NB4 (cell line): Measurements from ENCODE around the gene SYT2.

Experiments
- MYC ChIP-seq: IDR thresholded peaks from 2 replicates; pipeline ENCODE4 v1.6.1; 2011; ENCODE audit warnings: low read depth, low read length
- POLR2A ChIP-seq: IDR thresholded peaks from 2 replicates; pipeline ENCODE4 v1.6.1; 2011; ENCODE audit warnings: mild to moderate bottlenecking; ENCODE audit not compliant: insufficient read length; ENCODE audit errors: extremely low read depth
- TF ChIP-seq, protein P1 (sequence below): IDR thresholded peaks from one replicate; pipeline ENCODE4 v1.5.1; 2012; ENCODE audit warnings: low read depth, low read length

DNA sequence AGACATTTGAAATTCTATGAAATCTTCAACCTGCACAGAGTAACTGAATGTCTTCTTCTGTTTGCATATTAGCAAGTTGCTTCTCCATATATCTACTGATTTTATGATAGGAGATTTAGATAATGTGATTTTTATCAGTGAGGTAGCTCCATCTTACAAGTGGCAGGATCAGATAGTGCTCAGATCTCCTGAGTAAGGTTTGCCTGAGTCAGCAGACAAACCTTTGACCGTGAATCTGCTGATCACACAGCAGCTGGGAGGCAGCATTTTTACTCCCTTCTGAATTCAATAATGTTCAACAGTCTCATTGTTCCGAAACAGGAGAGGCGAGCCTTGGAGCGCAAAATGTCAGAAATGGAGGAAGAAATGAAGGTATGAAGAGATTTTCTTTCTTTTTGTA lies 141.4 kb downstream of the SYT2 start:
- TF ChIP-seq, protein P1, sequence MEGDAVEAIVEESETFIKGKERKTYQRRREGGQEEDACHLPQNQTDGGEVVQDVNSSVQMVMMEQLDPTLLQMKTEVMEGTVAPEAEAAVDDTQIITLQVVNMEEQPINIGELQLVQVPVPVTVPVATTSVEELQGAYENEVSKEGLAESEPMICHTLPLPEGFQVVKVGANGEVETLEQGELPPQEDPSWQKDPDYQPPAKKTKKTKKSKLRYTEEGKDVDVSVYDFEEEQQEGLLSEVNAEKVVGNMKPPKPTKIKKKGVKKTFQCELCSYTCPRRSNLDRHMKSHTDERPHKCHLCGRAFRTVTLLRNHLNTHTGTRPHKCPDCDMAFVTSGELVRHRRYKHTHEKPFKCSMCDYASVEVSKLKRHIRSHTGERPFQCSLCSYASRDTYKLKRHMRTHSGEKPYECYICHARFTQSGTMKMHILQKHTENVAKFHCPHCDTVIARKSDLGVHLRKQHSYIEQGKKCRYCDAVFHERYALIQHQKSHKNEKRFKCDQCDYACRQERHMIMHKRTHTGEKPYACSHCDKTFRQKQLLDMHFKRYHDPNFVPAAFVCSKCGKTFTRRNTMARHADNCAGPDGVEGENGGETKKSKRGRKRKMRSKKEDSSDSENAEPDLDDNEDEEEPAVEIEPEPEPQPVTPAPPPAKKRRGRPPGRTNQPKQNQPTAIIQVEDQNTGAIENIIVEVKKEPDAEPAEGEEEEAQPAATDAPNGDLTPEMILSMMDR, result no peak
- TF ChIP-seq POLR2A (no peak), MYC (no peak)
